Vagina (tissue), 2 donors: ENCODE measurements around the gene HOXB2. TPM values are rescaled to one million over a fixed set of nuclear protein-coding genes. Genes with fewer than 3 reads are reported as not detected.

Experiments used
- DNase-seq, 2 donors: peaks; one replicate each; pipeline ENCODE4 v3.0.0-alpha.2; 2017; ENCODE audit errors: extremely low spot score in 2 of 2
- H3K27ac ChIP-seq: fragments of 200-600 bp; sonication (generic); one replicate; pipeline ENCODE4 v1.5.1; 2019
- H3K27me3 ChIP-seq: fragments of 200-600 bp; sonication (generic); one replicate; pipeline ENCODE4 v1.5.1; 2019
- H3K36me3 ChIP-seq, 2 donors: fragments of 200-600 bp; sonication (generic); one replicate each; pipeline ENCODE4 v1.5.1; 2017 to 2019
- H3K4me1 ChIP-seq: fragments of 200-600 bp; sonication (generic); one replicate; pipeline ENCODE4 v1.5.1; 2019
- H3K4me3 ChIP-seq, 2 donors: fragments of 200-600 bp; sonication (generic); 1 replicate in 1 of 2; 2 replicates in 1 of 2; pipeline ENCODE4 v1.5.1; 2016 to 2019
- H3K9me3 ChIP-seq: fragments of 200-600 bp; sonication (generic); one replicate; pipeline ENCODE4 v1.5.1; 2019
- POLR2A ChIP-seq, 2 donors: fragments of 450-650 bp; IDR thresholded peaks; one replicate each; pipeline ENCODE4 v1.6.1; 2017; ENCODE audit warnings: antibody characterized with exemption in 2 of 2, mild to moderate bottlenecking in 2 of 2, moderate library complexity in 2 of 2
- POLR2AphosphoS5 ChIP-seq, 2 donors: sonication (generic); formaldehyde crosslinking; IDR thresholded peaks; one replicate each; pipeline ENCODE4 v1.9.0; 2017; ENCODE audit warnings: antibody characterized with exemption in 2 of 2, mild to moderate bottlenecking in 2 of 2, low read depth in 1 of 2; ENCODE audit not compliant: insufficient read depth in 1 of 2
- intact Hi-C: fragments of 100-400 bp; cut with DNase I; formaldehyde crosslinking; loops from one replicate; pipeline ENCODE4 v1.15.1; 2023
- total RNA-seq: library from RNA; depleted of rRNA; stranded (reverse); fragments of >200 nt; gene quantifications from one replicate; pipeline ENCODE4 v1.2.3, GENCODE V29; 2016
- TF ChIP-seq, protein P1 (sequence below), 3 experiments: fragments of 450-650 bp in 2 of 3; fragments of 200-600 bp in 1 of 3; sonication (generic) in 1 of 3; IDR thresholded peaks; one replicate each; pipeline ENCODE4 v1.5.1; 2017 to 2019; ENCODE audit warnings: antibody characterized with exemption in 3 of 3, mild to moderate bottlenecking in 2 of 3, moderate library complexity in 2 of 3

The HOXB2 gene
- total RNA-seq, 1 donor from 2014 or later, result 14.2 TPM

GRCh38 chr17:48592057-48592514, 47.2 kb upstream of the HOXB2 start:
- intact Hi-C loops, result loop anchor here (10.0 kb wide), 1 partner anchor 567 kb away; no protein-coding TSS in a partner anchor
- H3K27ac ChIP-seq, result no peak overlapping the region
- H3K4me1 ChIP-seq, result peaks cover 16% of the 10 kb centered on the region
- no peaks in the 10 kb centered on the region for H3K36me3 ChIP-seq
- H3K4me3 ChIP-seq, result no peak overlapping the region
- peaks cover 6% of the 10 kb centered on the region for H3K27me3 ChIP-seq
- H3K9me3 ChIP-seq, result no peaks in the 10 kb centered on the region
- TF ChIP-seq POLR2A (IDR thresholded peaks at IDR 0.05), result no peak
- TF ChIP-seq POLR2AphosphoS5 (IDR thresholded peaks at IDR 0.05; ENCODE audit: insufficient read depth in 1 of 2, low read depth in 1 of 2), result no peak
- TF ChIP-seq, protein P1, sequence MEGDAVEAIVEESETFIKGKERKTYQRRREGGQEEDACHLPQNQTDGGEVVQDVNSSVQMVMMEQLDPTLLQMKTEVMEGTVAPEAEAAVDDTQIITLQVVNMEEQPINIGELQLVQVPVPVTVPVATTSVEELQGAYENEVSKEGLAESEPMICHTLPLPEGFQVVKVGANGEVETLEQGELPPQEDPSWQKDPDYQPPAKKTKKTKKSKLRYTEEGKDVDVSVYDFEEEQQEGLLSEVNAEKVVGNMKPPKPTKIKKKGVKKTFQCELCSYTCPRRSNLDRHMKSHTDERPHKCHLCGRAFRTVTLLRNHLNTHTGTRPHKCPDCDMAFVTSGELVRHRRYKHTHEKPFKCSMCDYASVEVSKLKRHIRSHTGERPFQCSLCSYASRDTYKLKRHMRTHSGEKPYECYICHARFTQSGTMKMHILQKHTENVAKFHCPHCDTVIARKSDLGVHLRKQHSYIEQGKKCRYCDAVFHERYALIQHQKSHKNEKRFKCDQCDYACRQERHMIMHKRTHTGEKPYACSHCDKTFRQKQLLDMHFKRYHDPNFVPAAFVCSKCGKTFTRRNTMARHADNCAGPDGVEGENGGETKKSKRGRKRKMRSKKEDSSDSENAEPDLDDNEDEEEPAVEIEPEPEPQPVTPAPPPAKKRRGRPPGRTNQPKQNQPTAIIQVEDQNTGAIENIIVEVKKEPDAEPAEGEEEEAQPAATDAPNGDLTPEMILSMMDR (IDR thresholded peaks at IDR 0.05), result no peak
- DNase-seq, result no peak

DNA sequence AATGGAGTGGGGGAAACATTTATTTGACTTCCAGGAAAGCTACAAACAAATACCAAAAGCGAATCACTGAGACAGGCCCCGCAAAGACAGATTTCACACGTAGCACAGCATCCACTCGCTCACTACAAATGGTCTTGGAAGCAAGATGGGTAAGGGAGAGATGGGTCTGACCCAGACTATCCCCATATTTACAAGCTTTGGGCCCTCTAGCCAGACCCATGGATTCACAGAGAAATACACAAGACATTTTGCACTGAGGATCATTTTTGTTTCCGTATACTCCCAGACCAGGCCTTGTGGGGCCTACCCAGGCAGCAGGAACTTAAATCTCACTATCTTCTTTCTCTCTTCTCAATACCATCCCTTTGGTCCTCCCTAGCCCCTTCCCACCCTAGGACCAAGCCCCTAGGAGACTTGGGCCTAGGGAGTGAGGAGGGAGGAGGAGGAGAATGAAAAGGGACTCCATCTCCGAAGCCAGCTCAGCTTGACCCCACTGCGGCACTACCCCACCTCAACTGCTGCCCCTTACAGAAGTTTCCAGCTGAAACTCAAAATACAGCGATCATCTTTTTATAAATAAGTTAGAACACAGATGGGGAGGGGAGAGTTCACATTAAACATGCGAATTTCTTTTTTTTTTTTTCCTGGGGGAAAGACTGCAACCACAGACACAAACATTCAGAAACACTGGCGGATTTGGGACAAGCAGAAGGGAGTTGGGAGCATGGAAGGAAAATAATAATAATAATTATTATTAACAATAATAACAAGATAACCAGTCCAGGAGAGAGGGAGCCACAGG, 46.5 kb upstream of the HOXB2 start:
- TF ChIP-seq, protein P1 (IDR thresholded peaks at IDR 0.05), result no peak
- TF ChIP-seq POLR2AphosphoS5 (IDR thresholded peaks at IDR 0.05; ENCODE audit: insufficient read depth in 1 of 2, low read depth in 1 of 2) (no peak), POLR2A (IDR thresholded peaks at IDR 0.05) (no peak)
- intact Hi-C loops, result loop anchor here (10.0 kb wide), 1 partner anchor 567 kb away; no protein-coding TSS in a partner anchor
- H3K27ac ChIP-seq, result no peak overlapping the region
- H3K27me3 ChIP-seq, result peaks cover 6% of the 10 kb centered on the region
- no peaks in the 10 kb centered on the region for H3K9me3 ChIP-seq
- H3K36me3 ChIP-seq, result no peaks in the 10 kb centered on the region
- peaks cover 15% of the 10 kb centered on the region for H3K4me1 ChIP-seq
- no peak for DNase-seq
- H3K4me3 ChIP-seq, result no peak overlapping the region

GRCh38 chr17:48590607-48591161, 45.8 kb upstream of the HOXB2 start:
- H3K27me3 ChIP-seq, result peaks cover 6% of the 10 kb centered on the region
- H3K9me3 ChIP-seq, result no peaks in the 10 kb centered on the region
- H3K27ac ChIP-seq, result no peak overlapping the region
- TF ChIP-seq, protein P1 (IDR thresholded peaks at IDR 0.05), result no peak
- no peak for TF ChIP-seq POLR2AphosphoS5 (IDR thresholded peaks at IDR 0.05; ENCODE audit: insufficient read depth in 1 of 2, low read depth in 1 of 2)
- TF ChIP-seq POLR2A (IDR thresholded peaks at IDR 0.05), result no peak
- peaks cover 18% of the 10 kb centered on the region for H3K4me1 ChIP-seq
- H3K36me3 ChIP-seq, result no peaks in the 10 kb centered on the region
- intact Hi-C loops, result loop anchor here (10.0 kb wide), 1 partner anchor 566 kb away; no protein-coding TSS in a partner anchor
- H3K4me3 ChIP-seq, result no peak overlapping the region
- no peak for DNase-seq

GRCh38 chr17:48589831-48590606, 45.1 kb upstream of the HOXB2 start, which contains the start of gene HOXB3:
HOXB3 (minus strand) TSS chr17:48590241; CDS start chr17:48552474, 37,767 bp downstream.
- DNase-seq, result no peak
- H3K27me3 ChIP-seq, result peaks cover 6% of the 10 kb centered on the region
- H3K36me3 ChIP-seq, result no peaks in the 10 kb centered on the region
- intact Hi-C loops, result loop anchor here (10.0 kb wide), 1 partner anchor 565 kb away; no protein-coding TSS in a partner anchor
- no peak for TF ChIP-seq POLR2AphosphoS5 (IDR thresholded peaks at IDR 0.05; ENCODE audit: insufficient read depth in 1 of 2, low read depth in 1 of 2)
- TF ChIP-seq, protein P1 (IDR thresholded peaks at IDR 0.05), result no peak
- H3K9me3 ChIP-seq, result no peaks in the 10 kb centered on the region
- peaks cover 21% of the 10 kb centered on the region for H3K4me1 ChIP-seq
- peak within 1 kb of the TSS in 1 of 2 donors; percentile 8 for H3K4me3 ChIP-seq
- H3K27ac ChIP-seq, result no peak within 1 kb of the TSS
